IMR-90 (cell line): ENCODE data around the gene LIPG. TPM values are rescaled to one million over a fixed set of nuclear protein-coding genes. Genes with fewer than 3 reads are reported as not detected.

Source experiments
- ATAC-seq: fragments of 200-7000 bp; cut with Tn5 transposase; 2 replicates; pipeline ENCODE4 v1.9.1; 2020; ENCODE audit warnings: low read depth, mild to moderate bottlenecking, moderate library complexity
- BruUV-seq: library from RNA; stranded (reverse); fragments of 400-500 nt; replicated peaks from 2 replicates; lab custom pipeline; 2021; lab: Mats Ljungman, UMichigan
- CTCF ChIA-PET: fragments of 300-600 bp; formaldehyde crosslinking; extraction: SDS; loops from one replicate; lab custom pipeline; 2021; ENCODE audit warnings: antibody characterized with exemption; lab: Yijun Ruan, JAX
- POLR2A ChIA-PET: fragments of 300-600 bp; sonication (Branson Sonifier 250); formaldehyde crosslinking; loops from one replicate; lab custom pipeline; 2022; ENCODE audit warnings: antibody characterized with exemption; ENCODE audit not compliant: unreplicated experiment; lab: Charles Lee
- DNase-seq: peaks from one replicate; pipeline ENCODE4 v3.0.0; 2013
- H2AFZ ChIP-seq: replicated peaks from 2 replicates; pipeline ENCODE3; 2013; ENCODE audit warnings: low read length, mild to moderate bottlenecking; ENCODE audit not compliant: poor library complexity
- H2AK5ac ChIP-seq: 2 replicates; pipeline ENCODE4 v1.6.1; 2013; ENCODE audit warnings: low read depth, low read length, inconsistent platforms
- H2AK9ac ChIP-seq: replicated peaks from 2 replicates; pipeline ENCODE3; 2013; ENCODE audit warnings: mild to moderate bottlenecking, low read depth, low read length, moderate library complexity; ENCODE audit not compliant: poor library complexity
- H2BK120ac ChIP-seq: 2 replicates; pipeline ENCODE4 v1.6.1; 2013; ENCODE audit warnings: low read depth, low read length, inconsistent platforms
- H2BK15ac ChIP-seq: 3 replicates; pipeline ENCODE4 v1.6.1; 2013; ENCODE audit warnings: low read depth, low read length, inconsistent platforms
- H2BK20ac ChIP-seq: 2 replicates; pipeline ENCODE4 v1.6.1; 2013; ENCODE audit warnings: low read depth, mild to moderate bottlenecking, inconsistent platforms, low read length, moderate library complexity
- H2BK5ac ChIP-seq: 2 replicates; pipeline ENCODE4 v1.6.1; 2013; ENCODE audit warnings: mild to moderate bottlenecking, low read depth, low read length, inconsistent platforms; ENCODE audit not compliant: poor library complexity, severe bottlenecking
- H3K14ac ChIP-seq: replicated peaks from 2 replicates; pipeline ENCODE4 v1.6.1; 2013; ENCODE audit warnings: low read depth, low read length, inconsistent platforms
- H3K18ac ChIP-seq: 2 replicates; pipeline ENCODE4 v1.6.1; 2013; ENCODE audit warnings: low read depth, low read length, control low read depth
- H3K23ac ChIP-seq: 2 replicates; pipeline ENCODE4 v1.6.1; 2013; ENCODE audit warnings: low read depth, low read length, inconsistent platforms
- H3K27ac ChIP-seq: 2 replicates; pipeline ENCODE4 v1.5.1; 2013; ENCODE audit warnings: mild to moderate bottlenecking, control low read depth, low read length; ENCODE audit not compliant: insufficient read depth
- H3K27me3 ChIP-seq: 2 replicates; pipeline ENCODE4 v1.6.1; 2013; ENCODE audit warnings: low read length; ENCODE audit not compliant: control insufficient read depth, insufficient read depth
- H3K36me3 ChIP-seq: 2 replicates; pipeline ENCODE4 v1.6.1; 2013; ENCODE audit warnings: low read length, mixed read lengths; ENCODE audit not compliant: control insufficient read depth, insufficient read depth
- H3K4ac ChIP-seq: 2 replicates; pipeline ENCODE4 v1.6.1; 2013; ENCODE audit warnings: low read depth, low read length, inconsistent platforms
- H3K4me1 ChIP-seq: 2 replicates; pipeline ENCODE4 v1.6.1; 2013; ENCODE audit warnings: low read length, mixed read lengths; ENCODE audit not compliant: control insufficient read depth, insufficient read depth
- H3K4me2 ChIP-seq: 2 replicates; pipeline ENCODE4 v1.6.1; 2013; ENCODE audit warnings: low read depth, mild to moderate bottlenecking, control low read depth, low read length, moderate library complexity
- H3K4me3 ChIP-seq: 2 replicates; pipeline ENCODE4 v1.5.1; 2013; ENCODE audit warnings: low read depth, mild to moderate bottlenecking, control low read depth, low read length, moderate library complexity; ENCODE audit not compliant: insufficient read depth
- H3K56ac ChIP-seq: 2 replicates; pipeline ENCODE4 v1.6.1; 2013; ENCODE audit warnings: low read length, inconsistent platforms; ENCODE audit not compliant: insufficient read depth; ENCODE audit errors: extremely low read depth
- H3K79me1 ChIP-seq, 2 experiments: 2 replicates each; pipeline ENCODE4 v1.6.1; 2013; ENCODE audit warnings: low read length in 2 of 2, inconsistent platforms in 1 of 2, low read depth in 1 of 2
- H3K9ac ChIP-seq: 2 replicates; pipeline ENCODE4 v1.6.1; 2013; ENCODE audit warnings: low read depth, low read length, control low read depth
- H3K9me1 ChIP-seq: 2 replicates; pipeline ENCODE4 v1.6.1; 2013; ENCODE audit warnings: low read length, inconsistent platforms; ENCODE audit not compliant: insufficient read depth
- H3K9me3 ChIP-seq: 2 replicates; pipeline ENCODE4 v1.6.1; 2013; ENCODE audit warnings: low read length; ENCODE audit not compliant: control insufficient read depth, insufficient read depth
- H4K20me1 ChIP-seq: 2 replicates; pipeline ENCODE4 v1.6.1; 2013; ENCODE audit warnings: low read length, inconsistent platforms; ENCODE audit not compliant: insufficient read depth
- H4K5ac ChIP-seq: 2 replicates; pipeline ENCODE4 v1.6.1; 2013; ENCODE audit warnings: mild to moderate bottlenecking, low read depth, low read length, control low read depth
- H4K8ac ChIP-seq, 2 experiments: 2 replicates each; pipeline ENCODE4 v1.6.1; 2013; ENCODE audit warnings: low read depth in 2 of 2, low read length in 2 of 2, control low read depth in 1 of 2, inconsistent platforms in 1 of 2
- H4K91ac ChIP-seq: 2 replicates; pipeline ENCODE4 v1.6.1; 2013; ENCODE audit warnings: low read depth, low read length, inconsistent platforms; ENCODE audit not compliant: insufficient read depth
- CHD1 ChIP-seq: IDR thresholded peaks from 2 replicates; pipeline ENCODE4 v1.6.1; 2012; ENCODE audit warnings: low read depth, low read length, improper control_type of control experiment
- FOS ChIP-seq: fragments of 150-350 bp; IDR thresholded peaks from 2 replicates; pipeline ENCODE4 v1.6.1; 2016; ENCODE audit warnings: low read depth, low read length
- MAZ ChIP-seq: IDR thresholded peaks from 2 replicates; pipeline ENCODE4 v1.6.1; 2012; ENCODE audit warnings: low read depth, mild to moderate bottlenecking, low read length, improper control_type of control experiment, moderate library complexity, borderline replicate concordance
- POLR2A ChIP-seq: IDR thresholded peaks from 2 replicates; pipeline ENCODE4 v1.6.1; 2012; ENCODE audit warnings: mild to moderate bottlenecking, low read depth, low read length
- RCOR1 ChIP-seq: IDR thresholded peaks from 2 replicates; pipeline ENCODE4 v1.6.1; 2012; ENCODE audit warnings: mild to moderate bottlenecking, low read length, improper control_type of control experiment; ENCODE audit not compliant: insufficient replicate concordance
- SMC3 ChIP-seq: fragments of 150-350 bp; IDR thresholded peaks from 2 replicates; pipeline ENCODE4 v1.6.1; 2016; ENCODE audit warnings: low read depth, mild to moderate bottlenecking, antibody characterized with exemption, low read length, moderate library complexity
- dilution Hi-C: fragments of 300-500 bp; cut with HindIII; formaldehyde crosslinking; loops from one replicate; pipeline ENCODE4 v1.14.3; 2018; ENCODE audit warnings: low sequenced_read_pairs; ENCODE audit not compliant: unreplicated experiment
- in situ Hi-C: fragments of 300-500 bp; cut with MboI; formaldehyde crosslinking; loops from 3 replicates; pipeline ENCODE4 v1.14.3; 2019; ENCODE audit warnings: low sequenced_read_pairs, inconsistent platforms, mixed read lengths
- intact Hi-C: fragments of 100-400 bp; cut with micrococcal nuclease; formaldehyde crosslinking; loops from 2 replicates; pipeline ENCODE4 v1.10.0; 2022
- polyA plus RNA-seq, 3 experiments: library from polyadenylated mRNA; depleted of rRNA; stranded (reverse); fragments of >200 nt; gene quantifications; 2 replicates each; pipeline ENCODE4 v1.2.3, GENCODE V29; 2012; ENCODE audit warnings: low replicate concordance in 1 of 3
- total RNA-seq: library from RNA; depleted of rRNA; stranded (reverse); fragments of >200 nt; gene quantifications from 2 replicates; pipeline ENCODE4 v1.2.3, GENCODE V29; 2012

Gene LIPG
- total and polyA plus RNA-seq, 2 of the 4 experiments (the other 2 are of a cell fraction) = under 0.01 to 0.14 TPM

- H3K9ac ChIP-seq = no peak overlapping the region
- no peak overlapping the region for H3K27ac ChIP-seq
- H4K8ac ChIP-seq = no peak overlapping the region
- no peaks in the 10 kb centered on the region; the same call in 1 of the 2 replicates for H4K20me1 ChIP-seq
- no peak overlapping the region for H3K4me2 ChIP-seq
- H3K36me3 ChIP-seq = no peaks in the 10 kb centered on the region
- H3K27me3 ChIP-seq = peaks cover 47% of the 10 kb centered on the region
- DNase-seq (no peak), ATAC-seq (no peak)
- no peaks in the 10 kb centered on the region; the same call in 1 of the 2 replicates for H3K9me1 ChIP-seq
- in situ Hi-C loops = no loop called here
- no peaks in the 10 kb centered on the region for H3K79me1 ChIP-seq
- no peak overlapping the region for H2AK5ac ChIP-seq
- H2AFZ ChIP-seq = no peak overlapping the region
- no peak overlapping the region for H3K23ac ChIP-seq
- intact Hi-C loops = no loop called here
- CTCF ChIA-PET = no interaction called here
- H3K4me3 ChIP-seq = no peak overlapping the region
- no peak overlapping the region for H3K4ac ChIP-seq
- TF ChIP-seq RCOR1 = no peak
- TF ChIP-seq CHD1 = no peak
- TF ChIP-seq POLR2A = no peak
- no peak for TF ChIP-seq MAZ
- no peak for TF ChIP-seq SMC3
- TF ChIP-seq FOS = no peak
- no peak overlapping the region for H3K14ac ChIP-seq
- H3K56ac ChIP-seq = no peak overlapping the region
- H2AK9ac ChIP-seq = no peak overlapping the region
- H3K18ac ChIP-seq = no peak overlapping the region
- dilution Hi-C loops = no loop called here
- no peak overlapping the region for H2BK5ac ChIP-seq
- H4K91ac ChIP-seq = no peak overlapping the region
- H2BK120ac ChIP-seq = no peak overlapping the region
- H3K4me1 ChIP-seq = peaks cover 3% of the 10 kb centered on the region; the same call in 1 of the 2 replicates
- H4K5ac ChIP-seq = no peak overlapping the region
- POLR2A ChIA-PET = no interaction called here
- H2BK20ac ChIP-seq = no peak overlapping the region
- no peaks in the 10 kb centered on the region for H3K9me3 ChIP-seq
- no peak overlapping the region for H2BK15ac ChIP-seq
- BruUV-seq = no TSS peak
Measured at GRCh38 chr18:49630246-49630699, 68.4 kb downstream of the LIPG start.
